HepG2 (cell line): ENCODE measurements around the gene GNMT. TPM values are rescaled to one million over a fixed set of nuclear protein-coding genes. Genes with fewer than 3 reads are reported as not detected.

Experiments
- CREBL2 ChIP-seq: sonication (generic); formaldehyde crosslinking; IDR thresholded peaks from 2 replicates; pipeline ENCODE4 v1.8.1; 2023; ENCODE audit warnings: missing genetic modification reagents, mild to moderate bottlenecking, borderline replicate concordance
- DRAP1 ChIP-seq: IDR thresholded peaks from 2 replicates; pipeline ENCODE4 v1.6.1; 2016; ENCODE audit warnings: missing genetic modification reagents, missing compliant biosample characterization
- ELF1 ChIP-seq: sonication (generic); formaldehyde crosslinking; IDR thresholded peaks from 2 replicates; pipeline ENCODE4 v1.4.0; 2020; ENCODE audit warnings: missing genetic modification reagents
- ERF ChIP-seq: IDR thresholded peaks from 2 replicates; pipeline ENCODE4 v1.6.1; 2018; ENCODE audit warnings: missing biosample characterization, missing genetic modification reagents
- HES4 ChIP-seq: sonication (generic); formaldehyde crosslinking; IDR thresholded peaks from 2 replicates; pipeline ENCODE4 v1.9.0; 2021; ENCODE audit warnings: mild to moderate bottlenecking, missing genetic modification reagents, borderline replicate concordance
- HNF4A ChIP-seq: sonication (generic); formaldehyde crosslinking; IDR thresholded peaks from 2 replicates; pipeline ENCODE4 v1.4.0; 2020; ENCODE audit warnings: missing genetic modification reagents
- MAFG ChIP-seq: sonication (generic); formaldehyde crosslinking; IDR thresholded peaks from 2 replicates; pipeline ENCODE4 v1.5.1; 2020; ENCODE audit warnings: mild to moderate bottlenecking, missing genetic modification reagents
- NRL ChIP-seq: sonication (generic); formaldehyde crosslinking; IDR thresholded peaks from 2 replicates; pipeline ENCODE4 v1.5.0; 2020; ENCODE audit warnings: missing genetic modification reagents, mild to moderate bottlenecking, moderate library complexity, borderline replicate concordance
- PHF8 ChIP-seq: sonication (generic); formaldehyde crosslinking; IDR thresholded peaks from 2 replicates; pipeline ENCODE4 v1.5.0; 2020; ENCODE audit warnings: missing genetic modification reagents
- RFX3 ChIP-seq: IDR thresholded peaks from 2 replicates; pipeline ENCODE4 v1.6.1; 2016; ENCODE audit warnings: missing biosample characterization, missing genetic modification reagents
- SALL1 ChIP-seq: sonication (generic); formaldehyde crosslinking; IDR thresholded peaks from 2 replicates; pipeline ENCODE4 v1.8.0; 2022; ENCODE audit warnings: mild to moderate bottlenecking, missing genetic modification reagents
- STAG1 ChIP-seq: sonication (generic); formaldehyde crosslinking; IDR thresholded peaks from 2 replicates; pipeline ENCODE4 v1.4.0; 2020; ENCODE audit warnings: missing genetic modification reagents
- TBX2 ChIP-seq: sonication (generic); formaldehyde crosslinking; IDR thresholded peaks from 2 replicates; pipeline ENCODE4 v1.5.0; 2020; ENCODE audit warnings: missing genetic modification reagents, mild to moderate bottlenecking, borderline replicate concordance
- TCF7 ChIP-seq: sonication (generic); IDR thresholded peaks from 2 replicates; pipeline ENCODE4 v1.6.1; 2016; ENCODE audit warnings: antibody characterized with exemption, low read depth
- TEAD3 ChIP-seq: optimal IDR thresholded peaks from 2 replicates; pipeline ENCODE3; 2016; ENCODE audit warnings: borderline replicate concordance
- TOPORS ChIP-seq: sonication (generic); formaldehyde crosslinking; IDR thresholded peaks from 2 replicates; pipeline ENCODE4 v1.8.0; 2023; ENCODE audit warnings: mild to moderate bottlenecking, missing genetic modification reagents
- ZFY ChIP-seq: sonication (generic); formaldehyde crosslinking; IDR thresholded peaks from 2 replicates; pipeline ENCODE4 v1.4.0; 2020; ENCODE audit warnings: missing genetic modification reagents
- ZKSCAN5 ChIP-seq: sonication (generic); formaldehyde crosslinking; IDR thresholded peaks from 2 replicates; pipeline ENCODE4 v1.5.1; 2020; ENCODE audit warnings: mild to moderate bottlenecking, missing genetic modification reagents
- ZMYM3 ChIP-seq: sonication (generic); formaldehyde crosslinking; IDR thresholded peaks from 2 replicates; pipeline ENCODE4 v1.5.1; 2020; ENCODE audit warnings: mild to moderate bottlenecking, missing genetic modification reagents
- ZNF225 ChIP-seq: sonication (generic); formaldehyde crosslinking; IDR thresholded peaks from 2 replicates; pipeline ENCODE4 v1.4.0; 2020; ENCODE audit warnings: mild to moderate bottlenecking, missing genetic modification reagents
- ZNF260 ChIP-seq: sonication (generic); formaldehyde crosslinking; IDR thresholded peaks from 2 replicates; pipeline ENCODE4 v1.4.0; 2020; ENCODE audit warnings: missing genetic modification reagents, low read depth, mild to moderate bottlenecking, borderline replicate concordance
- ZNF296 ChIP-seq: sonication (generic); formaldehyde crosslinking; conservative IDR thresholded peaks from 2 replicates; pipeline ENCODE4 v1.5.0; 2020; ENCODE audit warnings: mild to moderate bottlenecking, missing genetic modification reagents
- ZNF598 ChIP-seq: sonication (generic); formaldehyde crosslinking; IDR thresholded peaks from 2 replicates; pipeline ENCODE4 v1.5.1; 2020; ENCODE audit warnings: mild to moderate bottlenecking, missing genetic modification reagents, borderline replicate concordance
- ZNF7 ChIP-seq: IDR thresholded peaks from 2 replicates; pipeline ENCODE4 v1.6.1; 2016; ENCODE audit warnings: missing biosample characterization, missing genetic modification reagents
- ZNF781 ChIP-seq: sonication (generic); formaldehyde crosslinking; IDR thresholded peaks from 2 replicates; pipeline ENCODE4 v1.5.1; 2020; ENCODE audit warnings: borderline replicate concordance, mild to moderate bottlenecking, missing genetic modification reagents; ENCODE audit errors: not compliant biosample characterization
- ZNF782 ChIP-seq: sonication (generic); formaldehyde crosslinking; IDR thresholded peaks from 2 replicates; pipeline ENCODE4 v1.4.0; 2020; ENCODE audit warnings: missing genetic modification reagents, mild to moderate bottlenecking, borderline replicate concordance
- ZSCAN31 ChIP-seq: sonication (generic); formaldehyde crosslinking; IDR thresholded peaks from 2 replicates; pipeline ENCODE4 v1.5.0; 2020; ENCODE audit warnings: low read depth, mild to moderate bottlenecking, missing genetic modification reagents
- polyA plus RNA-seq, 8 experiments: library from polyadenylated mRNA; depleted of rRNA in 3 of 8; stranded (reverse) in 7 of 8; unstranded in 1 of 8; fragments of >200 nt; fragmentation: Illumina TruSeq in 4 of 8; extraction: Trizol in 4 of 8; gene quantifications; 2 replicates each; pipeline versions ENCODE4 v1.2.1 to v1.2.3, GENCODE V29; 2011 to 2016; ENCODE audit warnings: low read depth in 4 of 8, missing spikeins in 1 of 8, mixed read lengths in 1 of 8; ENCODE audit not compliant: insufficient read depth in 1 of 8
- total RNA-seq, 5 experiments: library from RNA; depleted of rRNA; stranded (reverse); fragments of >200 nt; fragmentation: Illumina TruSeq; extraction: Trizol; gene quantifications; 2 replicates each; pipeline ENCODE4 v1.2.3, GENCODE V29; 2016; ENCODE audit warnings: low read depth in 1 of 5
- TF ChIP-seq, protein P1 (sequence below): sonication (generic); formaldehyde crosslinking; IDR thresholded peaks from 2 replicates; pipeline ENCODE4 v1.5.0; 2020; ENCODE audit warnings: mild to moderate bottlenecking, missing genetic modification reagents, moderate library complexity
- TF ChIP-seq, protein P2 (sequence below): sonication (generic); formaldehyde crosslinking; IDR thresholded peaks from 2 replicates; pipeline ENCODE4 v1.5.1; 2020; ENCODE audit warnings: missing genetic modification reagents, mild to moderate bottlenecking, borderline replicate concordance

The GNMT gene
- total and polyA plus RNA-seq, 2 of the 13 experiments (the other 11 are each of a cell fraction or from before 2014, with no cell fraction given), result 2.8 to 7.0 TPM

- TF ChIP-seq, protein P1, sequence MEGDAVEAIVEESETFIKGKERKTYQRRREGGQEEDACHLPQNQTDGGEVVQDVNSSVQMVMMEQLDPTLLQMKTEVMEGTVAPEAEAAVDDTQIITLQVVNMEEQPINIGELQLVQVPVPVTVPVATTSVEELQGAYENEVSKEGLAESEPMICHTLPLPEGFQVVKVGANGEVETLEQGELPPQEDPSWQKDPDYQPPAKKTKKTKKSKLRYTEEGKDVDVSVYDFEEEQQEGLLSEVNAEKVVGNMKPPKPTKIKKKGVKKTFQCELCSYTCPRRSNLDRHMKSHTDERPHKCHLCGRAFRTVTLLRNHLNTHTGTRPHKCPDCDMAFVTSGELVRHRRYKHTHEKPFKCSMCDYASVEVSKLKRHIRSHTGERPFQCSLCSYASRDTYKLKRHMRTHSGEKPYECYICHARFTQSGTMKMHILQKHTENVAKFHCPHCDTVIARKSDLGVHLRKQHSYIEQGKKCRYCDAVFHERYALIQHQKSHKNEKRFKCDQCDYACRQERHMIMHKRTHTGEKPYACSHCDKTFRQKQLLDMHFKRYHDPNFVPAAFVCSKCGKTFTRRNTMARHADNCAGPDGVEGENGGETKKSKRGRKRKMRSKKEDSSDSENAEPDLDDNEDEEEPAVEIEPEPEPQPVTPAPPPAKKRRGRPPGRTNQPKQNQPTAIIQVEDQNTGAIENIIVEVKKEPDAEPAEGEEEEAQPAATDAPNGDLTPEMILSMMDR (CRISPR knock-in tag), result peak; percentile 28; the same call in 1 of the 2 replicates
- TF ChIP-seq MAFG (CRISPR knock-in tag) (no peak), ZNF781 (CRISPR knock-in tag) (no peak), CREBL2 (CRISPR knock-in tag) (no peak), TCF7 (no peak), ZNF260 (CRISPR knock-in tag) (no peak), TEAD3 (CRISPR knock-in tag) (no peak), ZFY (no peak), TBX2 (no peak), ELF1 (CRISPR knock-in tag) (no peak), PHF8 (CRISPR knock-in tag) (no peak), RFX3 (CRISPR knock-in tag) (no peak), ZMYM3 (0 out of 2 replicates have a peak, but pooled peaks have one; percentile 38), SALL1 (CRISPR knock-in tag) (0 out of 2 replicates have a peak, but pooled peaks have one; percentile 36), ZKSCAN5 (CRISPR knock-in tag) (no peak), ZSCAN31 (CRISPR knock-in tag) (no peak), NRL (0 out of 2 replicates have a peak, but pooled peaks have one; percentile 5), HNF4A (CRISPR knock-in tag) (no peak), DRAP1 (CRISPR knock-in tag) (no peak), ZNF7 (no peak), STAG1 (CRISPR knock-in tag) (no peak), HES4 (CRISPR knock-in tag) (no peak), ZNF598 (CRISPR knock-in tag) (no peak), TOPORS (CRISPR knock-in tag) (no peak), ERF (CRISPR knock-in tag) (no peak), ZNF225 (CRISPR knock-in tag) (0 out of 2 replicates have a peak, but pooled peaks have one; percentile 47), ZNF296 (no peak), ZNF782 (CRISPR knock-in tag) (no peak)
- TF ChIP-seq, protein P2, sequence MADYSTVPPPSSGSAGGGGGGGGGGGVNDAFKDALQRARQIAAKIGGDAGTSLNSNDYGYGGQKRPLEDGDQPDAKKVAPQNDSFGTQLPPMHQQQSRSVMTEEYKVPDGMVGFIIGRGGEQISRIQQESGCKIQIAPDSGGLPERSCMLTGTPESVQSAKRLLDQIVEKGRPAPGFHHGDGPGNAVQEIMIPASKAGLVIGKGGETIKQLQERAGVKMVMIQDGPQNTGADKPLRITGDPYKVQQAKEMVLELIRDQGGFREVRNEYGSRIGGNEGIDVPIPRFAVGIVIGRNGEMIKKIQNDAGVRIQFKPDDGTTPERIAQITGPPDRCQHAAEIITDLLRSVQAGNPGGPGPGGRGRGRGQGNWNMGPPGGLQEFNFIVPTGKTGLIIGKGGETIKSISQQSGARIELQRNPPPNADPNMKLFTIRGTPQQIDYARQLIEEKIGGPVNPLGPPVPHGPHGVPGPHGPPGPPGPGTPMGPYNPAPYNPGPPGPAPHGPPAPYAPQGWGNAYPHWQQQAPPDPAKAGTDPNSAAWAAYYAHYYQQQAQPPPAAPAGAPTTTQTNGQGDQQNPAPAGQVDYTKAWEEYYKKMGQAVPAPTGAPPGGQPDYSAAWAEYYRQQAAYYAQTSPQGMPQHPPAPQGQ, result no peak
These were observed 35.2 kb upstream of the GNMT start (continued) for GRCh38 chr6:42925248-42925857.
